ENCODE measurements around the gene FAM25A. TPM values are rescaled to one million over a fixed set of nuclear protein-coding genes. Genes with fewer than 3 reads are reported as not detected.
"Not testable (repeated sequence)": the region's sequence is repeated elsewhere in the genome, so short reads cannot be mapped to it uniquely, and the experiment has no call there.

Gene FAM25A
- not detected for total RNA-seq
- long read RNA-seq, donor 1: 0 reads
- long read RNA-seq, donor 2: 0 reads

- intact Hi-C loops (cut with DNase I): not testable (repeated sequence)
Observed at GRCh38 chr10:87020056-87020455, at the start of gene FAM25A. Gene FAM25A (plus strand): TSS chr10:87020294. CDS start chr10:87020325, 31 bp downstream.

GRCh38 chr10:86970982-86971231 is 49.2 kb upstream of the FAM25A start:
- intact Hi-C loops (cut with DNase I): loop anchor here (10.0 kb wide), 2 partner anchors 114 to 124 kb away; partner anchors contain the start of genes GLUD1 (in 1 of the 2) and SHLD2 (in 1 of the 2)
- DNase-seq (ENCODE audit: low spot score): no peak

More at GRCh38 chr10:87020056-87020455, at the start of gene FAM25A:
- DNase-seq (ENCODE audit: low spot score): not testable (repeated sequence)

DNA sequence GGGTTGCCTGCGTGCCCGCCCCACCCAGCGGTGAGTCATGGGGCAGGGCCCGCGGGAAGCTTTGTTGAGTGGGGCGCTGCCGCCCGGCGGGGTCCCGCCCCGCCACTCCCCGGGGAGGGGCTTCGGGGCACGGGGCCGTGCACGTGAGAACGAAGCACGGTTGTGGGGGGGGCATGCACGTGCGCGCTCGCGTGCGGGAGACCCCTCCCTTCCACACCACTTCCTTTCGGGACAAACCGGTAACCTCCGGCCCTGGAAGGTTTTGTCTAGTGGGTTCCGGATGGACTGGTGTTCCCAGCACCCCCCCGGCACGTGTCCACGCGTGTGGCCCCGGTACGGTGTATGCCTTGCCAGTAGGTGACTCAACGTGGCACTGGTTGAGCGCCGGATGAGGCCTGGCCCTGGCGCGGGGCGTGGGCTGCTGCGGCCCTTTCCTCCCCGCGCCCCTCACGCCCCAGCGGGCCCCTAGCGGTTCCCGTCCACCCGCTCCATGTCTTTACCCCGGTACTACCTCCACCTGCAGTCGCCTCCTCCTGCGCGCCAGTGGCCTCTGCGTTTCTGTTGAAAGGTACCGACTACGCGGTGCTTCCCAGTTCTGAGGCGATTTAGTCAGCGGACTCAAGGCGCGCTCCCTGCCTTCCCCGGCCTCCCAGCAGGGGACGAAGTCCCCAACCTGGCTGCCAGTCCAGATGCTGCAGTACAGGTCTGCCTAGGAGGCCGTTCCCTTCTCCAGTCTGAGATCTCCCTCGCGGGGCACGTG is 48.7 kb upstream of the FAM25A start:
- peak; percentile 98 for DNase-seq (ENCODE audit: low spot score)
- intact Hi-C loops (cut with DNase I): loop anchor here (10.0 kb wide), 2 partner anchors 113 to 123 kb away; partner anchors contain the start of genes GLUD1 (in 1 of the 2) and SHLD2 (in 1 of the 2)

GRCh38 chr10:86972613-86973380 is 47.3 kb upstream of the FAM25A start:
- DNase-seq (ENCODE audit: low spot score): no peak
- intact Hi-C loops (cut with DNase I): loop anchor here (10.0 kb wide), 2 partner anchors 112 to 122 kb away; partner anchors contain the start of genes GLUD1 (in 1 of the 2) and SHLD2 (in 1 of the 2)

DNA sequence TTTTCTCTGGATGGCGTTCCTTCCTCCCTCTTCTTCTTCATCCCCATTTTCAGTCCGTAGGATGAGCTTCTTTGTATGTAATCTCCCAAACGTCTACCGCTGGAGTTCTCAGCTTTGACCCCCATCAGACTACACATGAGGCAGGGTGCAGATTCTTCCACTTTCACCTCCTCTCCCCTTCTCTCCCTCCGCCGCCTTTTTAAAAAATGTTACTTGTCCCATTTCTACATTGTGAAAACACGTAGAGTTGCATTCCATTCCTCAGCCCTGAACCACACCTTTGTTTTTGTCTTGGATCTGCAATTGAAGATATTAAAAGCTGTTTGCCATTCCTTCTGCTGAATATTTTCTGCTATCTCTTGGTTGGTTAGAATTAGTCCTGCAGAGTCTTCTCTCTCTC is 45.6 kb upstream of the FAM25A start:
- intact Hi-C loops (cut with DNase I): loop anchor here (10.0 kb wide), 2 partner anchors 110 to 120 kb away; partner anchors contain the start of genes GLUD1 (in 1 of the 2) and SHLD2 (in 1 of the 2)
- no peak for DNase-seq (ENCODE audit: low spot score)

- no peak for DNase-seq (ENCODE audit: low spot score)
- intact Hi-C loops (cut with DNase I): loop anchor here (10.0 kb wide), 2 partner anchors 108 to 118 kb away; partner anchors contain the start of genes GLUD1 (in 1 of the 2) and SHLD2 (in 1 of the 2)
Observed at GRCh38 chr10:86976362-86977056, 43.6 kb upstream of the FAM25A start.

- not testable (repeated sequence) for DNase-seq (ENCODE audit: low spot score)
- intact Hi-C loops (cut with DNase I): loop anchor here (10.0 kb wide), 2 partner anchors 106 to 116 kb away; partner anchors contain the start of genes GLUD1 (in 1 of the 2) and SHLD2 (in 1 of the 2)
Observed at GRCh38 chr10:86978457-86978856, 41.6 kb upstream of the FAM25A start.

DNA sequence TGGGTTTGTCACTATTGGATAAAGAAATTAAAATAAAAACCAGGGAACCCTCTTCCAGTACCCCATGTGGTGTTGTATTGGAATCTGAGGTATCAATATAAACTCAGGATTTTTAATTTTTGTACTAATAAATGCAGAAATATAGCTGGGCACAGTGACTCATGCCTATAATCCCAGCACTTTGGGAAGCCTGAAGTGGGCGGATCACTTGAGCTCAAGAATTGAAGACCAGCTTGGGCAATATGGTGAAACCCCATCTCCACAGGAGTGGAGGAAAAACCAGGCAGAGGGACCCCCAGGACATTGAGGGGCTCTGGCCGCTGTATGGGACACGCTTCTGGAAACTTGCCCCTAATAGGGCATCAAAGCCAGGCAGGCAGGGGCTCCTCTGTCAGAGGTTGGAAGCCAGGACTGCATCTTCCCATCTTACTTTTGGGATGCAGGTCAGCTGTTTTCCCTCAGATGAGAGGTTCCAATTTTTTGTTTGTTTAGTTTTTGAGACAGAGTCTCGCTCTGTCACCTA is 40.7 kb upstream of the FAM25A start:
- no peak for DNase-seq (ENCODE audit: low spot score)
- intact Hi-C loops (cut with DNase I): loop anchor here (10.0 kb wide), 2 partner anchors 105 to 115 kb away; partner anchors contain the start of genes GLUD1 (in 1 of the 2) and SHLD2 (in 1 of the 2)

DNA sequence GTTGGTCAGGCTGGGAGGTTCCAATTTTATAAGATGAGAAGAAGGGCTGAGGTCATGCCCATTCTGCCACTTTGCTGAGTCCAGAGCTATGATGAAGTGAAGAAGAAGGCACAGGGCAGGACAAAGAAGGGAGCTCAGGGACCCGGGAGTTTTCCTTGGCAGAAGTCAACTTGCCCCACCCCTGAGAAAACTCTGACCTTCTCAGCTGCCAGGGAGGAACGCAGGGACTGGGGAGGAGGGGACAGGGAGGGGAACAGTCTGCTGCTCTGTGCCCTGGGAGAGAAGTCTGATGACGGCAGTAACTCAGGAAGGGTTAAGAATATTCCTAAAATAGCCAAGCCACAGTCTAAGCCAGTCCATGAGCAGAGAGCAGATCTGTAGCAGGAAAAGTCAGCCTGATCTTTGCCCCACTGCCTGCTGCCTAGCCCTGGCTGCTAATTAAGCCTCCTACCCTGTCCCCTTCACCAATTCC is 40.1 kb upstream of the FAM25A start:
- DNase-seq (ENCODE audit: low spot score): peak; percentile 84
- intact Hi-C loops (cut with DNase I): loop anchor here (10.0 kb wide), 2 partner anchors 105 to 115 kb away; partner anchors contain the start of genes GLUD1 (in 1 of the 2) and SHLD2 (in 1 of the 2)

DNA sequence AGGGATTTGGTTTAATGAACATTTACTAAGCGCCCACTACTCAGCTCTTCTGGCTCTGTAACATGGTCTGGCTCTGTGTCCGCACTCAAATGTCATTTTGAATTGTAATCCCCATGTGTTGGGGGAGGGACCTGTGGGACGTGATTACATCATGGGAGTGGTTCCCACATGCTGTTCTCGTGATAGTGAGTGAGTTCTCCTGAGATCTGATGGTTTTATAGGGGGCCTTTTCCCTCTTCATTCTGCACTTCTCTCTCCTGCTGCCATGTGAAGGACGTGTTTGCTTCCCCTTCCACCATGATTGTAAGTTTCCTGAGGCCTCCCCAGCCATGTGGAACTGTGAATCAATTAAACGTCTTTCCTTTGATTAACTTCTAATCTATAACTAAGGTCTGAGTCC is 39.1 kb upstream of the FAM25A start:
- intact Hi-C loops (cut with DNase I); DNase-seq (ENCODE audit: low spot score): not testable (repeated sequence)

DNA sequence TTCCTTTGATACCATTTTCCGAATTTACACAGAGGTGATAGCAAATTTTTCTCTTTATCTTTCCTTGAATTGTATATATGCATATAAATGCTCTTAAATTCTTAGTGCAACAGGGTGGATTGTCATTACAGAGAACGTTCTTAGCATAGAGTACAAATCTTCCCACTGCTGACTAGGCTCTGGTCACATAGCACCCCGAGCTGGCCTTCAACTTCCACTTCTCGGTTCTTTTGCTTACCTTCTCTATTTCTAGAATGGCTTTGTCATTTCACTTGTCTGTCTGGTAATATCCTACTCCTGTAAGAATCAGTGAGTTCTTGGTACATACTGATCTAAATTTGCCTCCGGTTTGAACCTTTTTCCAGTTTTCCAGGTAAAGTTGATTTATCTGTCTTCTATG is 38.4 kb upstream of the FAM25A start:
- intact Hi-C loops (cut with DNase I): no loop called here
- no peak for DNase-seq (ENCODE audit: low spot score)

GRCh38 chr10:86984498-86984897 is 35.6 kb upstream of the FAM25A start:
- DNase-seq (ENCODE audit: low spot score); intact Hi-C loops (cut with DNase I): not testable (repeated sequence)

- intact Hi-C loops (cut with DNase I): no loop called here
- DNase-seq (ENCODE audit: low spot score): no peak
Observed at GRCh38 chr10:86988520-86988919, 31.6 kb upstream of the FAM25A start.

DNA sequence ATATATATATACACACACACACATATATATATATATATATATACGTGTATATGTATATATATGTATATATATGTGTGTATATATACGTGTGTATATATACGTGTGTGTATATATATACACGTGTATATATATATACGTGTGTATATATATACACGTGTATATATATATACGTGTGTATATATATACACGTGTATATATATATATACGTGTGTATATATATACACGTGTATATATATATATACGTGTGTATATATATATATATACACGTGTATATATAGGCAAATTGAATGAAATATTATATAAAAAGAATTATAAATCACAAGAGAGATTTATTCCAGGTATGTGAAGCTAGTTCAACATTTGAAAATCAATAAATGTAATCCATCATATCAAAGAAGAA is 28.7 kb upstream of the FAM25A start:
- intact Hi-C loops (cut with DNase I); DNase-seq (ENCODE audit: low spot score): not testable (repeated sequence)

- intact Hi-C loops (cut with DNase I): no loop called here
- no peak for DNase-seq (ENCODE audit: low spot score)
Observed at GRCh38 chr10:86992456-86992855, 27.6 kb upstream of the FAM25A start.

- DNase-seq (ENCODE audit: low spot score): no peak
- intact Hi-C loops (cut with DNase I): no loop called here
Observed at GRCh38 chr10:86992929-86993328, 27.2 kb upstream of the FAM25A start.

- DNase-seq (ENCODE audit: low spot score); intact Hi-C loops (cut with DNase I): not testable (repeated sequence)
Observed at GRCh38 chr10:86999802-87000403, 20.2 kb upstream of the FAM25A start.

DNA sequence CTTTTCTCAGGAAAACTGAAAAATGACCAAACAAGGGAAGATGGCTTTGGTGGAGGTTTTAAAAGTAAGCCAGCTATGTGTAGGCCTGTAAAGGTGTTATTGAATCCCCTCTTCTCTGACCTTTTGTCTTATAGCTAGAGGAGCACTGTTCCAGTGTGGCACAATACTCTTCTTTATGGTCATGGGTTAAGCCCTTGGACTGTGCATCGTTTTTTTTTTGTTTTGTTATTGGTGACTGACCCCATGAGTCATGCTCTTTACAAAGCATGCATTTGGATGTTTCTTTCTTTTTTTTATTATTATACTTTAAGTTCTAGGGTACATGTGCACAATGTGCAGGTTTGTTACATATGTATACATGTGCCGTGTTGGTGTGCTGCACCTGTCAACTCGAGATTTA is 19.6 kb upstream of the FAM25A start:
- DNase-seq (ENCODE audit: low spot score): no peak
- intact Hi-C loops (cut with DNase I): no loop called here
